Gastroesophageal sphincter (tissue), 3 donors: ENCODE measurements around the gene LYPLAL1.

Source experiments
- EP300 ChIP-seq: sonication (generic); formaldehyde crosslinking; IDR thresholded peaks from one replicate; pipeline ENCODE4 v1.6.1; 2017; ENCODE audit warnings: antibody characterized with exemption, mild to moderate bottlenecking
- POLR2A ChIP-seq, 2 donors: fragments of 450-650 bp; IDR thresholded peaks; one replicate each; pipeline ENCODE4 v1.6.1; 2017; ENCODE audit warnings: antibody characterized with exemption in 2 of 2, mild to moderate bottlenecking in 2 of 2, moderate library complexity in 1 of 2
- POLR2AphosphoS5 ChIP-seq: sonication (generic); formaldehyde crosslinking; IDR thresholded peaks from one replicate; pipeline ENCODE4 v1.6.1; 2017; ENCODE audit warnings: antibody characterized with exemption
- TF ChIP-seq, protein P1 (sequence below), 4 experiments: fragments of 200-600 bp in 2 of 4; fragments of 450-650 bp in 2 of 4; sonication (generic) in 1 of 4; IDR thresholded peaks; one replicate each; pipeline ENCODE4 v1.5.1; 2017 to 2019; ENCODE audit warnings: antibody characterized with exemption in 4 of 4, mild to moderate bottlenecking in 2 of 4, moderate library complexity in 2 of 4

DNA sequence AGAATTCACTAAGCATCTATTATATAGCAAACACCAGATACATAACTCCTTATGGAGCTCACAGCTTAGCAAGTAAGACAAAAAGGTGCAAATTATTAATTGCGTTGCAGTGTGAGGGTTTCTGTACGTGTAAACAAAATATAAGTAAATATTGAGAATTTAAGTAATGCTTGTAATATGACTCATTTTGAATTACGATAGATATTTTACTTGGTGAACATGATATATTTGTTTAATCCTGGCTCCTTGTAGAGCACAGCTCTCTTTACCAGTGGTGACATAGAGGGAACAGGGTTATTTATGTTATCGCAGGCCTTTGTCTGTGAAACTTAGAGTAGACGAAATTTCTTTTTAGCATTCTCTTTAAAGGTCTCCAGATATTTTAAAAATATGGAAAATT, 36.4 kb downstream of the LYPLAL1 start:
- no peak for TF ChIP-seq POLR2AphosphoS5
- TF ChIP-seq, protein P1, sequence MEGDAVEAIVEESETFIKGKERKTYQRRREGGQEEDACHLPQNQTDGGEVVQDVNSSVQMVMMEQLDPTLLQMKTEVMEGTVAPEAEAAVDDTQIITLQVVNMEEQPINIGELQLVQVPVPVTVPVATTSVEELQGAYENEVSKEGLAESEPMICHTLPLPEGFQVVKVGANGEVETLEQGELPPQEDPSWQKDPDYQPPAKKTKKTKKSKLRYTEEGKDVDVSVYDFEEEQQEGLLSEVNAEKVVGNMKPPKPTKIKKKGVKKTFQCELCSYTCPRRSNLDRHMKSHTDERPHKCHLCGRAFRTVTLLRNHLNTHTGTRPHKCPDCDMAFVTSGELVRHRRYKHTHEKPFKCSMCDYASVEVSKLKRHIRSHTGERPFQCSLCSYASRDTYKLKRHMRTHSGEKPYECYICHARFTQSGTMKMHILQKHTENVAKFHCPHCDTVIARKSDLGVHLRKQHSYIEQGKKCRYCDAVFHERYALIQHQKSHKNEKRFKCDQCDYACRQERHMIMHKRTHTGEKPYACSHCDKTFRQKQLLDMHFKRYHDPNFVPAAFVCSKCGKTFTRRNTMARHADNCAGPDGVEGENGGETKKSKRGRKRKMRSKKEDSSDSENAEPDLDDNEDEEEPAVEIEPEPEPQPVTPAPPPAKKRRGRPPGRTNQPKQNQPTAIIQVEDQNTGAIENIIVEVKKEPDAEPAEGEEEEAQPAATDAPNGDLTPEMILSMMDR (IDR thresholded peaks at IDR 0.05) = no peak
- no peak for TF ChIP-seq POLR2A (IDR thresholded peaks at IDR 0.05)
- TF ChIP-seq EP300 = no peak
